ENCODE results near the gene CARMIL1. TPM values are rescaled to one million over a fixed set of nuclear protein-coding genes. Genes with fewer than 3 reads are reported as not detected.

Gene CARMIL1
- polyA plus RNA-seq, 1 of the 3 experiments (the other 2 are of a cell fraction): 1.7 TPM

GRCh38 chr6:25312703-25313102, 33.5 kb downstream of the CARMIL1 start:
- WGBS (ENCODE audit: low lambda C conversion rate): 4% methylated on average over 2 of the region's 2 CpGs
- H2AFZ ChIP-seq (ENCODE audit: low read depth): no peak overlapping the region
- peak overlapping the region in 1 of 2 experiments; percentile 43; a peak in 1 of 4 replicates for H3K27ac ChIP-seq (ENCODE audit: low read depth in 2 of 2, low read length in 1 of 2)

GRCh38 chr6:25314509-25315175, 35.5 kb downstream of the CARMIL1 start:
- 90% methylated on average over 2 of the region's 2 CpGs for WGBS (ENCODE audit: low lambda C conversion rate)
- H3F3A ChIP-seq (replicated peaks; ENCODE audit: insufficient read depth): peaks cover 25% of the 10 kb centered on the region
- H3K4me1 ChIP-seq (ENCODE audit: control insufficient read depth in 1 of 2, insufficient read depth in 2 of 2, low read depth in 1 of 2, low read length in 1 of 2): peaks cover 0 to 26% of the 10 kb centered on the region in 2 experiments; a peak in 2 of 4 replicates
- no peaks in the 10 kb centered on the region; the same call in 1 of the 2 replicates for H3K79me2 ChIP-seq (ENCODE audit: insufficient read depth)
- H3K9ac ChIP-seq: no peak overlapping the region
- no peak overlapping the region for H3K27ac ChIP-seq (ENCODE audit: low read depth in 2 of 2, low read length in 1 of 2)
- H3K36me3 ChIP-seq (replicated peaks in 1 of 2; ENCODE audit: control insufficient read depth in 1 of 2, insufficient read depth in 2 of 2, low read length in 1 of 2): no peaks in the 10 kb centered on the region
- no peak for DNase-seq
- no peak for TF ChIP-seq MXI1 (IDR thresholded peaks at IDR 0.05; ENCODE audit: low read depth, low read length)
- TF ChIP-seq ELF1 (IDR thresholded peaks at IDR 0.05): no peak
- no peak for TF ChIP-seq GATA2 (CRISPR knock-in tag; IDR thresholded peaks at IDR 0.05)
- CTCF ChIA-PET: interaction anchor here (0.6 kb wide), 1 partner anchor 176 kb away, joined by 3 read pairs; no protein-coding TSS in a partner anchor
- no peak overlapping the region for H2AFZ ChIP-seq (ENCODE audit: low read depth)
- no peaks in the 10 kb centered on the region for H3K9me2 ChIP-seq
- H3K4me3 ChIP-seq (ENCODE audit: low read depth in 2 of 2, low read length in 1 of 2): no peak overlapping the region
- no peaks in the 10 kb centered on the region for H3K9me3 ChIP-seq
- H4K20me1 ChIP-seq (ENCODE audit: insufficient read depth): no peaks in the 10 kb centered on the region
- POLR2A ChIA-PET: no interaction called here
- H3K27me3 ChIP-seq (ENCODE audit: insufficient read depth): no peaks in the 10 kb centered on the region
- H3K4me2 ChIP-seq: no peak overlapping the region

More at GRCh38 chr6:25312703-25313102, 33.5 kb downstream of the CARMIL1 start:
- Histone ChIP-seq H3K4me1 (ENCODE audit: control insufficient read depth in 1 of 2, insufficient read depth in 2 of 2, low read depth in 1 of 2, low read length in 1 of 2) (peaks cover 0 to 26% of the 10 kb centered on the region in 2 experiments; a peak in 2 of 4 replicates), H3K27me3 (ENCODE audit: insufficient read depth) (no peaks in the 10 kb centered on the region), H3K9me2 (no peaks in the 10 kb centered on the region), H3K4me3 (ENCODE audit: low read depth in 2 of 2, low read length in 1 of 2) (peak overlapping the region in 1 of 2 experiments; percentile 9; a peak in 1 of 4 replicates), H3K9ac (no peak overlapping the region), H3K36me3 (replicated peaks in 1 of 2; ENCODE audit: control insufficient read depth in 1 of 2, insufficient read depth in 2 of 2, low read length in 1 of 2) (no peaks in the 10 kb centered on the region), H3K9me3 (no peaks in the 10 kb centered on the region), H3K79me2 (ENCODE audit: insufficient read depth) (no peaks in the 10 kb centered on the region), H3K4me2 (peak overlapping the region; percentile 35; the same call in 1 of the 2 replicates), H3F3A (replicated peaks; ENCODE audit: insufficient read depth) (peaks cover 25% of the 10 kb centered on the region), H4K20me1 (ENCODE audit: insufficient read depth) (no peaks in the 10 kb centered on the region)
- CTCF ChIA-PET: interaction anchor here (1.8 kb wide), 1 partner anchor 34 kb away, joined by 4 read pairs; no protein-coding TSS in a partner anchor
- no peak for DNase-seq
- POLR2A ChIA-PET: no interaction called here
- TF ChIP-seq RCOR1 (IDR thresholded peaks at IDR 0.05; ENCODE audit: low read length): no peak
- TF ChIP-seq JUND (IDR thresholded peaks at IDR 0.05): peak; percentile 49; the same call in 1 of the 2 replicates
- peak; percentile 25; the same call in 1 of the 2 replicates for TF ChIP-seq TCF12 (IDR thresholded peaks at IDR 0.05)

- H3K4me1 ChIP-seq (ENCODE audit: control insufficient read depth in 1 of 2, insufficient read depth in 2 of 2, low read depth in 1 of 2, low read length in 1 of 2): peaks cover 0 to 26% of the 10 kb centered on the region in 2 experiments; a peak in 2 of 4 replicates
- peaks cover 21% of the 10 kb centered on the region for H3F3A ChIP-seq (replicated peaks; ENCODE audit: insufficient read depth)
- H3K4me2 ChIP-seq: no peak overlapping the region
- peaks cover 2% of the 10 kb centered on the region; the same call in 1 of the 2 replicates for H3K79me2 ChIP-seq (ENCODE audit: insufficient read depth)
- no peak overlapping the region for H3K9ac ChIP-seq
- no peaks in the 10 kb centered on the region for H3K36me3 ChIP-seq (replicated peaks in 1 of 2; ENCODE audit: control insufficient read depth in 1 of 2, insufficient read depth in 2 of 2, low read length in 1 of 2)
- H4K20me1 ChIP-seq (ENCODE audit: insufficient read depth): 0 out of 2 replicates have a peak, but pooled peaks cover 3% of the 10 kb centered on the region
- TF ChIP-seq EZH2phosphoT487 (IDR thresholded peaks at IDR 0.05; ENCODE audit: borderline replicate concordance, low read depth): no peak
- TF ChIP-seq RAD21 (IDR thresholded peaks at IDR 0.05; ENCODE audit: low read length): no peak
- no peak for TF ChIP-seq IRF3 (IDR thresholded peaks at IDR 0.05; ENCODE audit: low read depth, low read length)
- TF ChIP-seq SIN3A (IDR thresholded peaks at IDR 0.05; ENCODE audit: borderline replicate concordance, low read depth, low read length): no peak
- TF ChIP-seq ELF1 (IDR thresholded peaks at IDR 0.05): no peak
- H3K27ac ChIP-seq (ENCODE audit: low read depth in 2 of 2, low read length in 1 of 2): no peak overlapping the region
- DNase-seq: no peak
- ChIA-PET POLR2A (no interaction called here), CTCF (interaction anchor here (1.2 to 1.3 kb wide), 2 partner anchors 10 to 36 kb away, joined by 3 to 6 read pairs; partner anchors contain the start of gene CARMIL1)
- WGBS (ENCODE audit: low lambda C conversion rate): 76% methylated on average over 10 of the region's 10 CpGs
- H2AFZ ChIP-seq (ENCODE audit: low read depth): no peak overlapping the region
- H3K27me3 ChIP-seq (ENCODE audit: insufficient read depth): no peaks in the 10 kb centered on the region
- H3K9me2 ChIP-seq: no peaks in the 10 kb centered on the region
- no peaks in the 10 kb centered on the region for H3K9me3 ChIP-seq
- H3K4me3 ChIP-seq (ENCODE audit: low read depth in 2 of 2, low read length in 1 of 2): no peak overlapping the region
These were observed 36.3 kb downstream of the CARMIL1 start for GRCh38 chr6:25315194-25316177.
